Mucosa of rectum (tissue), 2 donors: ENCODE data around the gene GLYATL1.

Experiments
- H3K27ac ChIP-seq, 2 donors: one replicate each; pipeline ENCODE4 v1.7.0; 2013; ENCODE audit warnings: inconsistent platforms in 2 of 2, low read depth in 2 of 2, low read length in 2 of 2
- H3K27me3 ChIP-seq, 2 donors: one replicate each; pipeline ENCODE4 v1.7.0; 2013; ENCODE audit warnings: low read length in 2 of 2; ENCODE audit not compliant: control insufficient read depth in 2 of 2, insufficient read depth in 2 of 2
- H3K36me3 ChIP-seq, 2 donors: one replicate each; pipeline ENCODE4 v1.7.0; 2013; ENCODE audit warnings: low read length in 2 of 2; ENCODE audit not compliant: control insufficient read depth in 2 of 2, insufficient read depth in 2 of 2
- H3K4me1 ChIP-seq, 2 donors: one replicate each; pipeline ENCODE4 v1.7.0; 2013; ENCODE audit warnings: low read length in 2 of 2, mild to moderate bottlenecking in 1 of 2; ENCODE audit not compliant: control insufficient read depth in 2 of 2, insufficient read depth in 2 of 2
- H3K4me3 ChIP-seq, 2 donors: one replicate each; pipeline ENCODE4 v1.7.0; 2013; ENCODE audit warnings: low read length in 2 of 2
- H3K9ac ChIP-seq, 2 donors: one replicate each; pipeline ENCODE4 v1.7.0; 2013; ENCODE audit warnings: low read length in 2 of 2, low read depth in 1 of 2, mild to moderate bottlenecking in 1 of 2
- H3K9me3 ChIP-seq, 2 donors: one replicate each; pipeline ENCODE4 v1.7.0; 2013; ENCODE audit warnings: low read length in 2 of 2; ENCODE audit not compliant: control insufficient read depth in 2 of 2
- donor health status: healthy.
- donor health status: Normal muscosa, but diverticular disease.

Gene GLYATL1

GRCh38 chr11:58913685-58914084, 25.6 kb upstream of the GLYATL1 start:
- Histone ChIP-seq H3K27ac (no peak overlapping the region), H3K9ac (no peak overlapping the region), H3K4me1 (no peaks in the 10 kb centered on the region), H3K27me3 (no peaks in the 10 kb centered on the region), H3K36me3 (no peaks in the 10 kb centered on the region), H3K9me3 (peaks cover 10 to 16% of the 10 kb centered on the region in 2 donors), H3K4me3 (no peak overlapping the region)

- no peaks in the 10 kb centered on the region for H3K27me3 ChIP-seq
- peaks cover 10 to 17% of the 10 kb centered on the region in 2 donors for H3K9me3 ChIP-seq
- no peak overlapping the region for H3K9ac ChIP-seq
- H3K4me1 ChIP-seq: no peaks in the 10 kb centered on the region
- H3K4me3 ChIP-seq: no peak overlapping the region
- no peaks in the 10 kb centered on the region for H3K36me3 ChIP-seq
- no peak overlapping the region for H3K27ac ChIP-seq
Observed at GRCh38 chr11:58914821-58915543, 24.3 kb upstream of the GLYATL1 start.

GRCh38 chr11:58916637-58917036, 22.7 kb upstream of the GLYATL1 start:
- Histone ChIP-seq H3K9me3 (peaks cover 10 to 17% of the 10 kb centered on the region in 2 donors), H3K4me1 (peaks cover 0 to 8% of the 10 kb centered on the region in 2 donors), H3K27ac (no peak overlapping the region), H3K27me3 (no peaks in the 10 kb centered on the region), H3K4me3 (no peak overlapping the region), H3K9ac (no peak overlapping the region), H3K36me3 (no peaks in the 10 kb centered on the region)

GRCh38 chr11:58917159-58917783, 22.0 kb upstream of the GLYATL1 start:
- Histone ChIP-seq H3K4me1 (peaks cover 3 to 15% of the 10 kb centered on the region in 2 donors), H3K9ac (no peak overlapping the region), H3K4me3 (no peak overlapping the region)

GRCh38 chr11:58919561-58919960, 19.7 kb upstream of the GLYATL1 start:
- no peak overlapping the region for H3K9ac ChIP-seq
- H3K27ac ChIP-seq: no peak overlapping the region
- H3K4me3 ChIP-seq: no peak overlapping the region
- H3K9me3 ChIP-seq: peaks cover 10 to 17% of the 10 kb centered on the region in 2 donors
- peaks cover 5 to 21% of the 10 kb centered on the region in 2 donors for H3K4me1 ChIP-seq
- no peaks in the 10 kb centered on the region for H3K36me3 ChIP-seq
- H3K27me3 ChIP-seq: no peaks in the 10 kb centered on the region

More at GRCh38 chr11:58917159-58917783, 22.0 kb upstream of the GLYATL1 start:
- no peaks in the 10 kb centered on the region for H3K27me3 ChIP-seq
- no peak overlapping the region for H3K27ac ChIP-seq
- H3K9me3 ChIP-seq: peaks cover 10 to 17% of the 10 kb centered on the region in 2 donors
- no peaks in the 10 kb centered on the region for H3K36me3 ChIP-seq

GRCh38 chr11:58919980-58920379, 19.3 kb upstream of the GLYATL1 start:
- Histone ChIP-seq H3K27me3 (no peaks in the 10 kb centered on the region), H3K36me3 (no peaks in the 10 kb centered on the region), H3K27ac (peak overlapping the region in 1 of 2 donors; percentile 12), H3K4me3 (no peak overlapping the region), H3K9me3 (peaks cover 10 to 17% of the 10 kb centered on the region in 2 donors), H3K4me1 (peaks cover 5 to 21% of the 10 kb centered on the region in 2 donors), H3K9ac (no peak overlapping the region)

- Histone ChIP-seq H3K4me1 (peaks cover 5 to 24% of the 10 kb centered on the region in 2 donors), H3K27ac (peak overlapping the region in 1 of 2 donors; percentile 23)
Observed at GRCh38 chr11:58921778-58922390, 17.4 kb upstream of the GLYATL1 start.

GRCh38 chr11:58922479-58922878, 16.8 kb upstream of the GLYATL1 start:
- Histone ChIP-seq H3K9ac (no peak overlapping the region), H3K27me3 (no peaks in the 10 kb centered on the region), H3K4me1 (peaks cover 5 to 24% of the 10 kb centered on the region in 2 donors), H3K36me3 (no peaks in the 10 kb centered on the region), H3K27ac (peak overlapping the region in 1 of 2 donors; percentile 23), H3K4me3 (no peak overlapping the region), H3K9me3 (peaks cover under 1 to 7% of the 10 kb centered on the region in 2 donors)

More at GRCh38 chr11:58921778-58922390, 17.4 kb upstream of the GLYATL1 start:
- Histone ChIP-seq H3K36me3 (no peaks in the 10 kb centered on the region), H3K4me3 (no peak overlapping the region), H3K27me3 (no peaks in the 10 kb centered on the region), H3K9ac (no peak overlapping the region), H3K9me3 (peaks cover 5 to 13% of the 10 kb centered on the region in 2 donors)

GRCh38 chr11:58923300-58923788, 15.9 kb upstream of the GLYATL1 start:
- Histone ChIP-seq H3K27ac (no peak overlapping the region), H3K4me3 (peak overlapping the region in 1 of 2 donors; percentile 10), H3K4me1 (peaks cover 12 to 32% of the 10 kb centered on the region in 2 donors), H3K27me3 (no peaks in the 10 kb centered on the region), H3K9ac (no peak overlapping the region), H3K36me3 (no peaks in the 10 kb centered on the region), H3K9me3 (peaks cover 0 to 2% of the 10 kb centered on the region in 2 donors)

- Histone ChIP-seq H3K4me1 (peaks cover 12 to 32% of the 10 kb centered on the region in 2 donors), H3K9ac (no peak overlapping the region), H3K36me3 (no peaks in the 10 kb centered on the region), H3K27me3 (no peaks in the 10 kb centered on the region), H3K27ac (no peak overlapping the region), H3K4me3 (no peak overlapping the region), H3K9me3 (no peaks in the 10 kb centered on the region)
Observed at GRCh38 chr11:58924230-58924629, 15.1 kb upstream of the GLYATL1 start.
